NCI-H2227 treated with DMSO at 0.1 percent for 48 hours (cell line): Measurements from ENCODE around the gene NDUFA8.

Experiments
- DNase-seq: peaks from one replicate; lab custom pipeline; 2025; lab: John Stamatoyannopoulos, UW

NDUFA8 gene

GRCh38 chr9:122159026-122159924 lies at the start of gene NDUFA8, which contains the start of gene MORN5:
Gene NDUFA8 (minus strand): TSS chr9:122159779. CDS start chr9:122159677, 102 bp downstream.
Gene MORN5 (plus strand): TSS chr9:122159908. CDS start chr9:122159973, 65 bp downstream.
- DNase-seq, result peak; percentile 89

GRCh38 chr9:122207096-122207495 lies 47.5 kb upstream of the NDUFA8 start:
- DNase-seq, result no peak

- DNase-seq, result no peak
Observed at GRCh38 chr9:122206118-122207046, 46.8 kb upstream of the NDUFA8 start.

GRCh38 chr9:122205176-122205575 lies 45.6 kb upstream of the NDUFA8 start:
- no peak for DNase-seq

GRCh38 chr9:122204491-122204890 lies 44.9 kb upstream of the NDUFA8 start:
- DNase-seq, result no peak

GRCh38 chr9:122204055-122204454 lies 44.5 kb upstream of the NDUFA8 start:
- DNase-seq, result no peak

- DNase-seq, result no peak
Observed at GRCh38 chr9:122202111-122202510, 42.5 kb upstream of the NDUFA8 start.

GRCh38 chr9:122201641-122202040 lies 42.1 kb upstream of the NDUFA8 start:
- DNase-seq, result no peak

- DNase-seq, result no peak
Observed at GRCh38 chr9:122200960-122201595, 41.5 kb upstream of the NDUFA8 start.

GRCh38 chr9:122197882-122198281 lies 38.3 kb upstream of the NDUFA8 start:
- no peak for DNase-seq

GRCh38 chr9:122197426-122197825 lies 37.8 kb upstream of the NDUFA8 start:
- peak; percentile 86 for DNase-seq

GRCh38 chr9:122195875-122196274 lies 36.3 kb upstream of the NDUFA8 start:
- no peak for DNase-seq

GRCh38 chr9:122193651-122194050 lies 34.1 kb upstream of the NDUFA8 start:
- no peak for DNase-seq

- DNase-seq, result peak; percentile 46
Observed at GRCh38 chr9:122192914-122193525, 33.4 kb upstream of the NDUFA8 start.

- no peak for DNase-seq
Observed at GRCh38 chr9:122192261-122192875, 32.8 kb upstream of the NDUFA8 start.

- DNase-seq, result no peak
Observed at GRCh38 chr9:122191584-122191983, 32.0 kb upstream of the NDUFA8 start.

GRCh38 chr9:122190597-122191381 lies 31.2 kb upstream of the NDUFA8 start:
- no peak for DNase-seq

- no peak for DNase-seq
Observed at GRCh38 chr9:122188369-122188768, 28.8 kb upstream of the NDUFA8 start.

GRCh38 chr9:122186777-122187470 lies 27.3 kb upstream of the NDUFA8 start:
- DNase-seq, result no peak

GRCh38 chr9:122186301-122186700 lies 26.7 kb upstream of the NDUFA8 start:
- DNase-seq, result no peak
